IPS DF 6.9 (cell line): Measurements from ENCODE around the gene GRID1.

Experiments
- DNase-seq: peaks from one replicate; pipeline ENCODE4 v3.0.0-alpha.2; 2013; ENCODE audit warnings: low read depth, low spot score
- H3K27ac ChIP-seq: one replicate; pipeline ENCODE4 v1.5.1; 2013; ENCODE audit warnings: low read length, control low read depth
- H3K27me3 ChIP-seq: 2 replicates; pipeline ENCODE4 v1.6.1; 2013; ENCODE audit warnings: mild to moderate bottlenecking, low read length; ENCODE audit not compliant: control insufficient read depth, insufficient read depth
- H3K36me3 ChIP-seq: 2 replicates; pipeline ENCODE4 v1.6.1; 2013; ENCODE audit warnings: low read length; ENCODE audit not compliant: control insufficient read depth, insufficient read depth
- H3K4me1 ChIP-seq: 2 replicates; pipeline ENCODE4 v1.6.1; 2013; ENCODE audit warnings: low read length; ENCODE audit not compliant: control insufficient read depth, insufficient read depth
- H3K4me3 ChIP-seq: 2 replicates; pipeline ENCODE4 v1.5.1; 2013; ENCODE audit warnings: mild to moderate bottlenecking, low read length
- H3K9me3 ChIP-seq: 2 replicates; pipeline ENCODE4 v1.6.1; 2013; ENCODE audit warnings: low read length, inconsistent platforms; ENCODE audit not compliant: control insufficient read depth, insufficient read depth
- WGBS: extraction: QIAGEN DNeasy Blood & Tissue Kit; methylation state at CpG from one replicate; pipeline ENCODE4 v1.1.7; 2013; ENCODE audit warnings: mixed read lengths, missing lambda C conversion rate; ENCODE audit not compliant: insufficient read length, insufficient coverage; 5-methylcytosine and 5-hydroxymethylcytosine counted together

Gene GRID1

DNA sequence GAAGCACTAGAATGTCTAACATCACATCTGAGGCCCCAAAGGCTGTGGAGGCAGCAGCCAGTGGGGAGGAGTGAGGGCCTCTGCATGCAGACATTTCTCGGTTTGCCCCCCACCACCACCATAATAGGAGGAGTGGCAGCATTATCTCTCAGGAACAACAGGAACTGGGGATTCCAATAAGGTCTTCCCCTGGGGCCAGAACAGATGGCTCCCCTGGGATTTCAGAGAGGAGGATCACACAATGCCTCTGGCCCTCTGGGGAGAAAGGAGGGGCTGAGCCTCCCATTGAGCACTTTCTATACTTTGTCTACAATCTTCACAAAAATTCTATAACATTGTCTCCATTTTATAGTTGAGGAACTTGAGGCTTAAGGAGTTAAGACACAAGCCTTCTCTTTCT is 61.1 kb downstream of the GRID1 start:
- WGBS = no CpG with 5 or more reads among the region's 1 CpG
- H3K4me1 ChIP-seq = no peaks in the 10 kb centered on the region
- H3K36me3 ChIP-seq = no peaks in the 10 kb centered on the region; the same call in 1 of the 2 replicates
- H3K4me3 ChIP-seq = no peak overlapping the region
- no peak overlapping the region for H3K27ac ChIP-seq
- no peaks in the 10 kb centered on the region for H3K27me3 ChIP-seq
- no peaks in the 10 kb centered on the region; the same call in 1 of the 2 replicates for H3K9me3 ChIP-seq
- no peak for DNase-seq

DNA sequence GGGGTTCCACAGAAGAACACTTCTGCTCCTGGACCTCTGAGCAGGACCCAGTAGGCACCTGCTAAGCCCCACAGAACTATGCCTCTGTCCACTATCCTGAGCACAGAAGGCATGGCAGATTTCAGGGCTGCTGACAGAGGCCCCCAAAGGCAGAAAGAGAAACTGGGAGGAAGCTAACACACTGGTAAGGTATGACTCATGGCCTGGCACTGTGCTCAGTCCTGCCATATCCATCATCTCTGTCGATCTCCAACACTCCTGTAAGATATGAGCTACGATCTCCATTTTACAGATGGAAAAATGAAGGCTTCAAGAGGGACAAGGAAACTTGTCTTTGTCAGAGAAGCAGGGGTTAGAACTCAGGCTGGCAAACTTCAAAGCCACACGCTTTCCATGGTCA is 62.2 kb downstream of the GRID1 start:
- WGBS = no CpG with 5 or more reads among the region's 3 CpGs
- Histone ChIP-seq H3K27ac (no peak overlapping the region), H3K4me1 (no peaks in the 10 kb centered on the region), H3K9me3 (no peaks in the 10 kb centered on the region; the same call in 1 of the 2 replicates), H3K4me3 (no peak overlapping the region), H3K27me3 (no peaks in the 10 kb centered on the region), H3K36me3 (no peaks in the 10 kb centered on the region; the same call in 1 of the 2 replicates)
- DNase-seq = no peak

DNA sequence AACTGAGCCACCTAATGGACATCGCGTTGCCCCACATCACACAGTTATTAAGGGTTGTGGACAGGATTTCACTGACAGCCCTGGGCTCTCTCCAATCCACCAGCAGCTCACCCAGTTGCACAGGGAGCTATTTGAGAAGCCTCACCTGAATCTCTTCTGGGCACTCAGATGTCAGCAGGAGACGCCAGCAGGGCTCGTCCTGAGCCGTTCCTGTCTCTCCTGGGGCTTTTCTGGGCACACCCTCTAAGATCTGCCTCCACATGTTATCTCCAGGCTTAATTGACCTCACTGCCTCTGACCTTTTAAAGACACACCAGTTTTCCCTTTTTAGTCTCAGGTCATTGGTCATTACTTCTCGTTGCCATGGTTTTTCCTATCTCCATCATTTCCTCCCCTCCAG is 63.0 kb downstream of the GRID1 start:
- Histone ChIP-seq H3K36me3 (no peaks in the 10 kb centered on the region; the same call in 1 of the 2 replicates), H3K9me3 (no peaks in the 10 kb centered on the region; the same call in 1 of the 2 replicates), H3K4me3 (no peak overlapping the region), H3K4me1 (peaks cover 2% of the 10 kb centered on the region; the same call in 1 of the 2 replicates), H3K27ac (no peak overlapping the region), H3K27me3 (no peaks in the 10 kb centered on the region)
- no peak for DNase-seq
- WGBS = no CpG with 5 or more reads among the region's 6 CpGs

DNA sequence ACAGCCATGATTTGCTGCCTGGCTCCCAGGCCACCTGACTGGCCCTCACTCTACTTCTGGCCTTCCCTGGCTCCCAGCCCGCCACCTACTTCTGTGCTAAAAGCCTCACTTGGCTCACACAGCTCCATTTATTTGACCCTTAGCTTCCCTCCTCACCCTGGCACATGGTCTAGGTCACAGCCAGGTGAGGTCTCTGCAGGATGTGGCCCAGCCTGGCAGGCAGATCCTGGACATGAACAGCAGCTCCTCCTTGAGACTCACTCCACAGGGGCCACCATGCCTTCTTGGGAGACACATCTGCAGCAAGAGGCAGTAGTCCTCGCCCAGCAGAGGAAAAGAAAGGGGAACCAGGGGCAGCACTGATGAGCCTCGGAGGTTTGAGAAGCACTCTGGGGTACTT is 64.6 kb downstream of the GRID1 start:
- no CpG with 5 or more reads among the region's 3 CpGs for WGBS

DNA sequence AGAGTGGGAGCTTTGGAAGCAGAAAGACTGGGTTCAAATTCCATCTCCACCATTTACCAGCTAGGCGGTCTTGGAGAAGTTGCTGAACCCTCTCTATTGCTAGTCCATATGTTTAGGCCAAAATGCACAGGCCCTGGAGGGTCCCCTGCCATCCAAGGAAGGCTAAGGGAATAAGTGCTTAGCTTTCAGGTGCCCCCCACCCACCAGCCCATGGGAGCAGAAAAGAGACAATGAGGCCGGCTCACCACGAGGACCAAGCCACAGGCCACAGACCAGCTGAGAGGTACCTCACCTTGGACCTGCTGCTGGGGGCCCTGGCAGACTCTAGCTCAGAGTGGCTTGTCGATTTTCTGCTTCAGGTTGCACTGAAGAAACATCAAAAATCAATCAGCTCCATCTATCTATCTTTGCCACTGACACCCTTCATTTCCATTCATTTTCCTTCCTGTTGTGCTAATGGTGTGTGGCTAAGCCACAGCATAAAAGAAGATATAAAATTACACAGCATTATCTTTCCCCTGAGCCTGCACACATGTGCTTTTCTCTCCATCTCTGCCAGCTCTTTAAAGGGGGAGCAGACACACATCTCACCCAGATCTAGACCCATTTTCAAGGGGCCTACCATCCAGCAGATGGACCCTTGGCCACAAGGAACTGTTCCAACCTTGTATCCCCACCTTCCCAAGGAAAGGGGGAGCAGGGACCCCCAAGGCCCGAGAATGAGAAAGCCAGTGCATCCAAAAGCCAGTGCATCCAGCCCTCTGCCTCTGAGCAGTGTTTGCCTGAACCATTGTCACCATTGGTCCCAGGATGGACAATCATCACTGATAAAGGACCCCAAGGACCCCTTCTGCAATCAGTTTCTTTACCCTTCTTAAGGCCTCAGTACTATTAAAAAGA is 65.4 kb downstream of the GRID1 start:
- no peaks in the 10 kb centered on the region for H3K27me3 ChIP-seq
- no peaks in the 10 kb centered on the region; the same call in 1 of the 2 replicates for H3K9me3 ChIP-seq
- no peak for DNase-seq
- H3K36me3 ChIP-seq = no peaks in the 10 kb centered on the region; the same call in 1 of the 2 replicates
- H3K4me3 ChIP-seq = no peak overlapping the region
- WGBS = no CpG with 5 or more reads among the region's 5 CpGs
- peaks cover 2% of the 10 kb centered on the region; the same call in 1 of the 2 replicates for H3K4me1 ChIP-seq
- no peak overlapping the region for H3K27ac ChIP-seq

More for the DNA sequence above, 64.6 kb downstream of the GRID1 start:
- Histone ChIP-seq H3K27ac (no peak overlapping the region), H3K4me1 (peaks cover 2% of the 10 kb centered on the region; the same call in 1 of the 2 replicates), H3K4me3 (no peak overlapping the region), H3K36me3 (no peaks in the 10 kb centered on the region; the same call in 1 of the 2 replicates), H3K9me3 (no peaks in the 10 kb centered on the region; the same call in 1 of the 2 replicates), H3K27me3 (no peaks in the 10 kb centered on the region)
- no peak for DNase-seq

DNA sequence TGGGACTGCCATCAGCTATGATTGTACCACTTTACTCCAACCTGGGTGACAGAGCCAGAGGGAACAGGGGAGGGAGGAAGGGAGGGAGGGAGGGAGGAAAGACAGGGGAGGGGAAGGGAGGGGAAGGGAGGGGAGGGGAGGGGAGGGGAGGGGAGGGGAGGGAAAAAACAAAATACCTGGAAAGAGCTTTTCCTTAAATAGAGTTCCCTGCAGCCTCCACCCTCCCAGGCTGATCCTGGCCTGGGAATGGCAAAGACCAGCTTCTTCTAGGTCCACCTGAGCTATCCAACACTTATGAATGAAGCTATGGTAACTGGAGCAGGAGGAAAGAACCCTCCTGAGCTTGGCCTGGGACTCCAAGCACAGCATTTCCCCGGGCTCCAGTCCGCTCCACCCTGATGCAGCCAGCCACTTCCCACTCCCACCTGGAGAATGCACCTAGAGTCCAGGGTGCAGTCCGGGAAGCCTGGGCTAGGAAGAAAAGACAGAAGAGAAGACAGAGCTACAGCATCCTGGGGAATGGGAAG is 66.1 kb downstream of the GRID1 start:
- no peak overlapping the region for H3K27ac ChIP-seq

DNA sequence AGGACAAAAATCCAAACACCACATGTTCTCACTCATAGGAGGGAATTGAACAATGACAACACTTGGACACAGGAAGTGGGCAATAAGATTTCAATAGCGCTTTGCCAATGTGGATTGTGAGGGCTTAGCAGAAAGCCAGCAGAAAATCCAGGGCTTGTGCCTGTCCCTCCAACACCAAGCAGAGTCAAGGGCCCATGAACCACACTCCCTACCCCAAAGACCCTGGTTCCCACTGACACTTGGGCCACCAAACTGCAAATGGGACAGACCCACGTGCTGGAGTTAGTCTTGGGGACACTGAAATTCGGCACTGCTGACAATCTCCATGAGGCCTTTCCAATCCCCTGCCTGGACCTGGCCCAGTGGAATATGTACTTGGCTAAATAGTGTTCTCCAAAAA is 67.0 kb downstream of the GRID1 start:
- H3K4me3 ChIP-seq = no peak overlapping the region
- no peaks in the 10 kb centered on the region for H3K27me3 ChIP-seq
- WGBS = no CpG with 5 or more reads among the region's 3 CpGs
- H3K4me1 ChIP-seq = peaks cover 2% of the 10 kb centered on the region; the same call in 1 of the 2 replicates
- H3K9me3 ChIP-seq = no peaks in the 10 kb centered on the region; the same call in 1 of the 2 replicates
- no peak overlapping the region for H3K27ac ChIP-seq
- H3K36me3 ChIP-seq = no peaks in the 10 kb centered on the region; the same call in 1 of the 2 replicates
- DNase-seq = no peak

More for the DNA sequence above, 66.1 kb downstream of the GRID1 start:
- no peaks in the 10 kb centered on the region for H3K27me3 ChIP-seq
- no CpG with 5 or more reads among the region's 3 CpGs for WGBS
- no peak overlapping the region for H3K4me3 ChIP-seq
- no peaks in the 10 kb centered on the region; the same call in 1 of the 2 replicates for H3K36me3 ChIP-seq
- no peak for DNase-seq
- peaks cover 2% of the 10 kb centered on the region; the same call in 1 of the 2 replicates for H3K4me1 ChIP-seq
- H3K9me3 ChIP-seq = no peaks in the 10 kb centered on the region; the same call in 1 of the 2 replicates

DNA sequence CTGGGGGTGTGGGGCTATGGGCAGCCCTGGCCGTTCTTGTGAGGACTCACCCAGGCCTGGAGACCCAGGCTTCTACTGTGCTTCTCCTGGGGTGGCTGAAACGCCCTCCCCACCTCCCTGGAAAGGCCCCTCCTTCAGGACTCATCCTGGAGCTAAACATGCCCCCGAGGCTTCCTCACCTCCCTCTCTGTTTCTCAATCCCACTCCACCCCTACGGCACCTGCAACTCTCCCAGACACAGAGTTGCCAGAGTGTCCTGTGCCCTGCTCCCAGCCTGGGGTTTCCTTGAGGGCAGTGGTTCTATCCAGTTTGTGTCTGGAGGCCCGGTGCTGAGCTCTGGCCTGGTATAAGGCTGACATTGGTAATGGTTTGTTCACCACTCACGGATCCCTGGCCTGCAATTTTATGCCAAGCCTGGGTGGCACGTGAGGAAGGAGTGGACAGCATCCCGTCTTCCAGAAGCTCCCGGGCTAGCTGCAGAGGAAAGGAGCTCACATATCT is 68.0 kb downstream of the GRID1 start:
- Histone ChIP-seq H3K4me3 (no peak overlapping the region), H3K9me3 (no peaks in the 10 kb centered on the region; the same call in 1 of the 2 replicates), H3K27ac (no peak overlapping the region), H3K4me1 (peaks cover 3% of the 10 kb centered on the region; the same call in 1 of the 2 replicates), H3K27me3 (no peaks in the 10 kb centered on the region), H3K36me3 (no peaks in the 10 kb centered on the region; the same call in 1 of the 2 replicates)
- no peak for DNase-seq
- no CpG with 5 or more reads among the region's 9 CpGs for WGBS

DNA sequence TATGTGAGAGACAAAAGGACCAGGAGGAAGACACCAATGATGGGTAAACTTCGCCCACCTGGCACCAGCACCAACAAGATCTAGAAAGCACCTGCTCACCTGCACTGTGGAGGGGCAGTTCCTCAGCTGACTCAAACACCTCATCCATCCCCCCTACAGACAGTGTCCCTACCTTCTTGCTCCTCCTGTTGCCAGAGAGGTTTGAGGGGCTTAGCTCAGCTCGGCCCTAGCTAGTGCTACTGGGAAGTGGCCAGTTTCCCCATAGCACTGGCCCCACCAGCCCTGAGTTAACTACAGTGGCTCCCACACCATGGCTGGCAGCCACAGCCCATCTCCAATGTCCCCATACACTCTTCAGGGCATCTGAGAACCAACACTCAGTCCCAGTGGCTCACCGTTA is 70.8 kb downstream of the GRID1 start:
- H3K4me3 ChIP-seq = no peak overlapping the region
- H3K36me3 ChIP-seq = no peaks in the 10 kb centered on the region
- no CpG with 5 or more reads among the region's 3 CpGs for WGBS
- no peak overlapping the region for H3K27ac ChIP-seq
- H3K9me3 ChIP-seq = no peaks in the 10 kb centered on the region; the same call in 1 of the 2 replicates
- peaks cover 12% of the 10 kb centered on the region for H3K4me1 ChIP-seq
- H3K27me3 ChIP-seq = no peaks in the 10 kb centered on the region
- no peak for DNase-seq

DNA sequence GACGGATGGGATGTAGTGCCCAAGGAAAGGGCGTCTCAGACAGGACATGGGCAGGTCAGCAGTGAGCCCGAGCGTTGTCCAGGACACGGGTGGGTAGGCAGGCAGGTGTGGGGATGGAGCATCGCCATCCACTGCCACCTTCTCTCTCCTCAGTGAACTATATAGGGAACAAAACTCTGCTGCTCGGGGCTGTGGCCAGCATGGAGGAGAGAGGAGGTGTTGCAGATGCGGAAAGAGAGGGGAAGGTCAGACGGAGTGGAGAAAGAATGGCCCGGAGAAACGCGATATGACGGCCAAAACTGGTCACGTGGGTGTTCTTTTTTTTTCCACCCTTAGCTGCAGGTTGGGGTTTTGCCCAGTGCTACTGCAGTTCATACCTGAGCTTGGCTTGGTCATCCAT is 71.2 kb downstream of the GRID1 start:
- Histone ChIP-seq H3K9me3 (no peaks in the 10 kb centered on the region; the same call in 1 of the 2 replicates), H3K27ac (no peak overlapping the region), H3K4me1 (peaks cover 12% of the 10 kb centered on the region), H3K4me3 (no peak overlapping the region), H3K27me3 (no peaks in the 10 kb centered on the region), H3K36me3 (no peaks in the 10 kb centered on the region)
- DNase-seq = no peak
- WGBS = no CpG with 5 or more reads among the region's 14 CpGs
